ENCODE data around the gene SBNO2.

Gene SBNO2

GRCh38 chr19:1147934-1148549 lies 26.0 kb downstream of the SBNO2 start:
- FAIRE-seq (no peak), DNase-seq (ENCODE audit: insufficient read length, low spot score) (no peak)
- no peak for TF ChIP-seq POLR2A (IDR thresholded peaks at IDR 0.05; ENCODE audit: low read depth, low read length)

- no peak for DNase-seq (ENCODE audit: insufficient read length, low spot score)
- FAIRE-seq: no peak
- TF ChIP-seq POLR2A (IDR thresholded peaks at IDR 0.05; ENCODE audit: low read depth, low read length): no peak
These were observed 26.9 kb downstream of the SBNO2 start for GRCh38 chr19:1146858-1147780.

- FAIRE-seq (no peak), DNase-seq (ENCODE audit: insufficient read length, low spot score) (no peak)
- TF ChIP-seq POLR2A (IDR thresholded peaks at IDR 0.05; ENCODE audit: low read depth, low read length): no peak
These were observed 27.7 kb downstream of the SBNO2 start for GRCh38 chr19:1146412-1146699.

GRCh38 chr19:1145635-1146411 lies 28.2 kb downstream of the SBNO2 start:
- FAIRE-seq (no peak), DNase-seq (ENCODE audit: insufficient read length, low spot score) (no peak)
- no peak for TF ChIP-seq POLR2A (IDR thresholded peaks at IDR 0.05; ENCODE audit: low read depth, low read length)

- no peak for TF ChIP-seq POLR2A (IDR thresholded peaks at IDR 0.05; ENCODE audit: low read depth, low read length)
- FAIRE-seq (no peak), DNase-seq (ENCODE audit: insufficient read length, low spot score) (no peak)
These were observed 29.3 kb downstream of the SBNO2 start for GRCh38 chr19:1144741-1145140.

GRCh38 chr19:1143828-1144399 lies 30.2 kb downstream of the SBNO2 start:
- DNase-seq (ENCODE audit: insufficient read length, low spot score): no peak
- no peak for TF ChIP-seq POLR2A (IDR thresholded peaks at IDR 0.05; ENCODE audit: low read depth, low read length)

GRCh38 chr19:1141944-1142343 lies 32.1 kb downstream of the SBNO2 start:
- peak; percentile 48 for FAIRE-seq
- no peak for TF ChIP-seq POLR2A (IDR thresholded peaks at IDR 0.05; ENCODE audit: low read depth, low read length)
- DNase-seq (ENCODE audit: insufficient read length, low spot score): no peak

More at GRCh38 chr19:1143828-1144399, 30.2 kb downstream of the SBNO2 start:
- FAIRE-seq: no peak

GRCh38 chr19:1140272-1141027 lies 33.6 kb downstream of the SBNO2 start:
- TF ChIP-seq POLR2A (IDR thresholded peaks at IDR 0.05; ENCODE audit: low read depth, low read length): no peak
- FAIRE-seq (no peak), DNase-seq (ENCODE audit: insufficient read length, low spot score) (no peak)

- TF ChIP-seq POLR2A (IDR thresholded peaks at IDR 0.05; ENCODE audit: low read depth, low read length): no peak
- DNase-seq (ENCODE audit: insufficient read length, low spot score): no peak
- FAIRE-seq: no peak
These were observed 34.9 kb downstream of the SBNO2 start for GRCh38 chr19:1139126-1139525.

- DNase-seq (ENCODE audit: insufficient read length, low spot score) (no peak), FAIRE-seq (no peak)
- no peak for TF ChIP-seq POLR2A (IDR thresholded peaks at IDR 0.05; ENCODE audit: low read depth, low read length)
These were observed 35.9 kb downstream of the SBNO2 start for GRCh38 chr19:1138121-1138520.

- FAIRE-seq (no peak), DNase-seq (ENCODE audit: insufficient read length, low spot score) (no peak)
- TF ChIP-seq POLR2A (IDR thresholded peaks at IDR 0.05; ENCODE audit: low read depth, low read length): no peak
These were observed 37.3 kb downstream of the SBNO2 start for GRCh38 chr19:1136621-1137317.

GRCh38 chr19:1136201-1136600 lies 37.9 kb downstream of the SBNO2 start:
- DNase-seq (ENCODE audit: insufficient read length, low spot score) (no peak), FAIRE-seq (no peak)
- TF ChIP-seq POLR2A (IDR thresholded peaks at IDR 0.05; ENCODE audit: low read depth, low read length): no peak

- TF ChIP-seq POLR2A (IDR thresholded peaks at IDR 0.05; ENCODE audit: low read depth, low read length): no peak
- no peak for FAIRE-seq
- DNase-seq (ENCODE audit: insufficient read length, low spot score): no peak
These were observed 38.6 kb downstream of the SBNO2 start for GRCh38 chr19:1135454-1135853.

Measured in H54 (cell line).